SK-N-MC (cell line): Measurements from ENCODE around the gene GTF2I.

Source experiments
- DNase-seq: peaks from one replicate; pipeline ENCODE4 v3.0.0-alpha.2; 2011; ENCODE audit warnings: low read depth, low spot score
- H3K27ac ChIP-seq: fragments of 200-600 bp; sonication (generic); 2 replicates; pipeline ENCODE4 v1.5.1; 2016; ENCODE audit warnings: mixed run types
- H3K36me3 ChIP-seq: fragments of 200-600 bp; sonication (generic); 2 replicates; pipeline ENCODE4 v1.6.1; 2017; ENCODE audit warnings: antibody characterized with exemption, low read length, mixed read lengths; ENCODE audit not compliant: insufficient read depth
- H3K4me3 ChIP-seq: fragments of 200-600 bp; sonication (generic); 2 replicates; pipeline ENCODE4 v1.5.1; 2016
- H3K9ac ChIP-seq: fragments of 200-600 bp; sonication (generic); 2 replicates; pipeline ENCODE4 v1.8.0; 2017; ENCODE audit warnings: mixed run types, mixed read lengths; ENCODE audit not compliant: insufficient read length
- H3K9me3 ChIP-seq: fragments of 200-600 bp; sonication (generic); 2 replicates; pipeline ENCODE4 v1.6.1; 2017; ENCODE audit warnings: low read depth, mild to moderate bottlenecking, antibody characterized with exemption, low read length, moderate library complexity, mixed read lengths
- EZH2 ChIP-seq: fragments of 200-600 bp; sonication (generic); IDR thresholded peaks from one replicate; pipeline ENCODE4 v1.6.1; 2017; ENCODE audit warnings: antibody characterized with exemption
- FOXP2 ChIP-seq: optimal IDR thresholded peaks from 2 replicates; pipeline ENCODE3; 2011; ENCODE audit warnings: mild to moderate bottlenecking, moderate library complexity; ENCODE audit not compliant: insufficient read depth; ENCODE audit errors: extremely low read length, control extremely low read depth
- POLR2AphosphoS5 ChIP-seq: IDR thresholded peaks from 2 replicates; pipeline ENCODE4 v1.6.1; 2012; ENCODE audit warnings: mild to moderate bottlenecking, low read depth, low read length, borderline replicate concordance

Gene GTF2I

DNA sequence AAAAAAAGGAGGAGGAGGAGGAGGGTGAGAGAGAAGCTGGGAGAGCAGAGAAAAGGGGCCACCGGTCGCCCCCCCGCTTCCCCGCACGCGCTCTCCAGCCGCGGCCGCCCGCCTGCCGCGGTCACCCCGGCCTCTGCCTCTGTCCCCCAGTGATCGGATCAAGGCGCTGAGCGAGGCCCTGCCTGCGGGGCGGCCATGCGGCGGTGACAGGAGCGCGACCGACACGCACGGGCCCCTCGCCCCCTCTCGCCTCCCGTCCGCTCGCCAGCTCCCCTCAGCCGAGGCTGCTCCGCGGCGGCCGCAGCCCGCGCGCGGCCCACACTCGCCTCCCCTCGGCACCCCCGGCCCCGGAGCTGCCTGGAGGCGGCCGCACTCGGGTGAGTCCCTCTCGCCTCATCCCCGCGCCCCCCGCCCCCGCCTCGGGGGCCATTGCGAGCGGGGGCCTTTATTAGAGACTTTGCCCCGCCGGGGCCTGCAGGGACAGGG lies at the start of gene GTF2I:
GTF2I (plus strand) TSS at position 27 of the 486 bp plus-strand sequence. CDS start 31,411 bp downstream, outside the sequence.
- peak within 1 kb of the TSS; percentile 100 for H3K9ac ChIP-seq
- H3K4me3 ChIP-seq: peak within 1 kb of the TSS; percentile 92
- TF ChIP-seq FOXP2 (no peak), POLR2AphosphoS5 (no peak; the same call in 1 of the 2 replicates), EZH2 (no peak)
- H3K27ac ChIP-seq: peak within 1 kb of the TSS; percentile 98
- no peak for DNase-seq
- no peaks in the 10 kb centered on the region for H3K9me3 ChIP-seq
- peaks cover 20% of the 10 kb centered on the region for H3K36me3 ChIP-seq

DNA sequence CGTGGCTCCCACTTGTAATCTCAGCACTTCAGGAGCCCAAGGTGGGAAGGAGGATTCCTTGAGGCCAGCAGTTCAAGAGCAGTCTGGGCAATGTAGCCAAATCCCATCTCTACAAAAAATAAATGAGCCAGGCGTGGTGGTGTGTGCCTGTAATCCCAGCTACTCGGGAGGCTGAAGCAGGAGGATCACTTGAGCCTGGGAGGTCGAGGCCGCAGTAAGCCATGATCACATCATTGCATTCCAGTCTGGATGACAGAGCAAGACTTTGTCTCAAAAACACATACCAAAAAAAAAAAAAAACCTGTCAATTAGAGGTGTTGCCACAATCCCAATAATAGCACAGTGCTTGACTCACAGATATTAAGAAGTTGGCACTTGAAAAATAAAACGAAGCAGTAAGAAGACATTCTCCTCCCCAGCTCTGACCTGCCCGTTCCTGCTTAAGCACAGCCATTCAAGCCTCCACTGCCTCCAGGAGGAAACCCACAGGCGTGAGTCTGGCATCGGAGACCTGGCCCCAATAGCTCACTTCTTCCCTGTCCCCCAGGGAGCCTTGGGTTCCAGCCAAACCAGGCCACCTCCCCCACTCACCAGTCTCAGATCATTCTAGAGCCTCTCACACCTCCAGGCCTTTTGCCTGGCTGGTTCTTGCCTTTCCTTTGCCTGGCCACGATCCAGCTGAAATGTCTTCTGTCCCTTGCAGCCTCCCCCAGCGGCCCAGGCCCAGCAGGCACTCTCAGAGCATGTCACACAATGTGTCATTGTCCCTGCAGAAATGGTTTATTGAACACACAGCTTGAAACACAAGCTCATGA lies 45.3 kb upstream of the GTF2I start:
- DNase-seq: peak; percentile 18
- Histone ChIP-seq H3K36me3 (no peaks in the 10 kb centered on the region), H3K9me3 (no peaks in the 10 kb centered on the region), H3K4me3 (peak overlapping the region; percentile 47; the same call in 1 of the 2 replicates), H3K27ac (peak overlapping the region; percentile 87), H3K9ac (no peak overlapping the region)
- TF ChIP-seq EZH2 (no peak), POLR2AphosphoS5 (no peak), FOXP2 (no peak)

DNA sequence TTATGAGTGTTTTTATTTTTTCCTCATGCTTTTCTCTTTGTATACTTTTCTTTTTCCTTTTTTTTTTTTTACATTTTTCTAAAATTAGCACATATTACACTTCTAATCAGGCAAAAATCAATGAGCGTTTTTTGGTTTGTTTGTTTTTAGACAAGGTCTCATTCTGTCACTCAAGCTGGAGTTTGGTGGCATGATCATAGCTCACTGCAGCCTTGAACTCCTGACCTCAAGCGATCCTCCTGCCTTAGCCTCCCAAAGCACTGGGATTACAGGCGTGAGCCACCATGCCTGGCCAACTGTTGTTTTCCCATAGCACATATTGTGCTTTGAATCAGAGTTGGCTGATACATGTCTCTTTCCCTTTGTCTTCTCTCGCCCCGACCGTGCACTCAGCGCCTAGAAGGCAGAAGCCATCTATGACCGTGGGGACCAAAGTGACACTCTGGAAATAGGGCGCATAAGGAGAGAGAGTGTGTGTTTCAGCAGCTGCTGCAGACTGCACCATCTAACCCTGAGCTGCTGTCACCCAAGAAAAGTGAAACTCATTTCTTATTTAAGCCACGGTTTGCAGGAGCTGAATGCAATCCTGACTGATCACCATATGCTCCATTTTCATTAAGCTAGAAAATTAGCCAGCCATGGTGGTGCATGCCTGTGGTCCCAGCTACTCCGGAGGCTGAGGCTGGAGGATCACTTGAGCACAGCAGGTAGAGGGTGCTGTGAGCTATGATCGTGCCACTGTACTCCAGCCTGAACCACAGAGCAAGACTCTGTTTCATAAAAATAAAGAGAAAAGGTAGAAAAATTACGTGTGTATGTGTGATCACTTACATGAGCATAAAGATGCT lies 41.4 kb upstream of the GTF2I start:
- DNase-seq: no peak
- TF ChIP-seq POLR2AphosphoS5 (no peak), EZH2 (no peak), FOXP2 (no peak)
- Histone ChIP-seq H3K27ac (no peak overlapping the region), H3K9me3 (no peaks in the 10 kb centered on the region), H3K4me3 (no peak overlapping the region), H3K9ac (no peak overlapping the region), H3K36me3 (no peaks in the 10 kb centered on the region)

GRCh38 chr7:74617180-74617744 lies 40.3 kb upstream of the GTF2I start:
- H3K9ac ChIP-seq: no peak overlapping the region
- H3K27ac ChIP-seq: no peak overlapping the region
- no peak overlapping the region for H3K4me3 ChIP-seq
- no peaks in the 10 kb centered on the region for H3K9me3 ChIP-seq
- DNase-seq: no peak
- H3K36me3 ChIP-seq: no peaks in the 10 kb centered on the region
- TF ChIP-seq FOXP2 (no peak), POLR2AphosphoS5 (no peak), EZH2 (no peak)

GRCh38 chr7:74619235-74619860 lies 38.2 kb upstream of the GTF2I start:
- no peak overlapping the region for H3K27ac ChIP-seq
- TF ChIP-seq FOXP2 (no peak), EZH2 (no peak), POLR2AphosphoS5 (no peak)

GRCh38 chr7:74622228-74622749 lies 35.2 kb upstream of the GTF2I start:
- no peak for DNase-seq
- no peaks in the 10 kb centered on the region for H3K36me3 ChIP-seq
- no peaks in the 10 kb centered on the region for H3K9me3 ChIP-seq
- H3K27ac ChIP-seq: no peak overlapping the region
- TF ChIP-seq POLR2AphosphoS5 (no peak), FOXP2 (no peak)
- no peak overlapping the region for H3K9ac ChIP-seq
- H3K4me3 ChIP-seq: no peak overlapping the region

More at GRCh38 chr7:74619235-74619860, 38.2 kb upstream of the GTF2I start:
- Histone ChIP-seq H3K4me3 (no peak overlapping the region), H3K9ac (no peak overlapping the region), H3K9me3 (no peaks in the 10 kb centered on the region), H3K36me3 (no peaks in the 10 kb centered on the region)
- DNase-seq: no peak

DNA sequence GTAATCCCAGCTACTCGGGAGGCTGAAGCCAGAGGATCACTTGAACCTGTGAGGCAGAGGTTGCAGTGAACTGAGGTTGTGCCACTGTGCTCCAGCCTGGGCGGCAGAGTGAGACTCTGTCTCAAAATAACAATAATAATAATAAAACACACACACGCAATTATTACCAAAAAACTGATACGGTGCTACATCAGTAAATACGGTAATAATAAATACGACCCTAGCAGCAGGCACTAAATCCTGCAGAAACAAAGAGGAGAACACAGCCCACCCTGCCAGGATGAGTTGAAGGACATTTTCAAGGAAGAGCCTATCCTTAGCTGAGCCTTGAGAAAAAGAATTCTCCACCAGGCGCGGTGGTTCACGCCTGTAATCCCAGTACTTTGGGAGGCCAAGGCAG lies 34.4 kb upstream of the GTF2I start:
- H3K9me3 ChIP-seq: no peaks in the 10 kb centered on the region
- no peak overlapping the region for H3K9ac ChIP-seq
- H3K36me3 ChIP-seq: no peaks in the 10 kb centered on the region
- no peak for TF ChIP-seq FOXP2
- TF ChIP-seq POLR2AphosphoS5: no peak
- no peak for TF ChIP-seq EZH2
- no peak for DNase-seq
- no peak overlapping the region for H3K27ac ChIP-seq
- no peak overlapping the region for H3K4me3 ChIP-seq
